Panc1 (cell line): ENCODE measurements around the gene OR2T34. TPM values are rescaled to one million over a fixed set of nuclear protein-coding genes. Genes with fewer than 3 reads are reported as not detected.
"Not testable (repeated sequence)": the region's sequence is repeated elsewhere in the genome, so short reads cannot be mapped to it uniquely, and the experiment has no call there.

Source experiments
- ATAC-seq: fragments of 200-7000 bp; cut with Tn5 transposase; 2 replicates; pipeline ENCODE4 v1.9.1; 2020; ENCODE audit warnings: mild to moderate bottlenecking, moderate library complexity
- Bru-seq: library from RNA; stranded (reverse); fragments of 400-500 nt; gene quantifications from one replicate; lab custom pipeline; 2021; lab: Mats Ljungman, UMichigan
- BruChase-seq, 2 experiments: library from RNA; stranded (reverse); fragments of 400-500 nt; gene quantifications; one replicate each; lab custom pipeline; 2021; lab: Mats Ljungman, UMichigan
- BruUV-seq: library from RNA; stranded (reverse); fragments of 400-500 nt; replicated peaks from 2 replicates; lab custom pipeline; 2021; lab: Mats Ljungman, UMichigan
- CTCF ChIA-PET: fragments of 300-600 bp; sonication (Branson Sonifier 250); formaldehyde crosslinking; loops from one replicate; lab custom pipeline; 2022; ENCODE audit warnings: antibody characterized with exemption; lab: Charles Lee
- POLR2A ChIA-PET: fragments of 300-600 bp; sonication (Branson Sonifier 250); formaldehyde crosslinking; loops from one replicate; lab custom pipeline; 2022; ENCODE audit warnings: antibody characterized with exemption; lab: Charles Lee
- DNase-seq: peaks from one replicate; pipeline ENCODE4 v3.0.0-alpha.2; 2010; ENCODE audit warnings: low read depth, low spot score
- H3K27ac ChIP-seq: 2 replicates; pipeline ENCODE4 v1.5.1; 2011; ENCODE audit warnings: mild to moderate bottlenecking, low read length, inconsistent platforms
- H3K27me3 ChIP-seq: fragments of 200-500 bp; sonication (Bioruptor generic); 2 replicates; pipeline ENCODE4 v1.6.0; 2014; ENCODE audit warnings: low read length, inconsistent platforms; ENCODE audit not compliant: control insufficient read depth, insufficient read depth
- H3K36me3 ChIP-seq: fragments of 200-500 bp; sonication (Bioruptor generic); 2 replicates; pipeline ENCODE4 v1.5.1; 2014; ENCODE audit warnings: inconsistent platforms, mild to moderate bottlenecking, low read length, moderate library complexity; ENCODE audit not compliant: control insufficient read depth, insufficient read depth
- H3K4me1 ChIP-seq: 2 replicates; pipeline ENCODE4 v1.5.1; 2011; ENCODE audit warnings: inconsistent platforms, mild to moderate bottlenecking, low read length, moderate library complexity; ENCODE audit not compliant: control insufficient read depth, insufficient read depth
- H3K4me3 ChIP-seq, 2 experiments: 2 replicates each; pipeline ENCODE4 v1.5.1; 2011 to 2012; ENCODE audit warnings: low read depth in 2 of 2, low read length in 2 of 2, mild to moderate bottlenecking in 2 of 2, inconsistent platforms in 1 of 2, moderate library complexity in 1 of 2
- H3K9me3 ChIP-seq: fragments of 200-500 bp; sonication (Bioruptor generic); 2 replicates; pipeline ENCODE4 v1.5.1; 2014; ENCODE audit warnings: low read depth, mild to moderate bottlenecking, inconsistent platforms, low read length, moderate library complexity; ENCODE audit not compliant: control insufficient read depth, insufficient read depth
- POLR2AphosphoS5 ChIP-seq: IDR thresholded peaks from 2 replicates; pipeline ENCODE4 v1.6.1; 2012; ENCODE audit warnings: mild to moderate bottlenecking, low read depth, low read length, moderate library complexity
- SIN3A ChIP-seq: IDR thresholded peaks from 2 replicates; pipeline ENCODE4 v1.6.1; 2012; ENCODE audit warnings: low read depth, mild to moderate bottlenecking, low read length, moderate library complexity, borderline replicate concordance; ENCODE audit not compliant: insufficient read depth
- TCF7L2 ChIP-seq: IDR thresholded peaks from 2 replicates; pipeline ENCODE4 v1.6.1; 2011; ENCODE audit warnings: mild to moderate bottlenecking, low read depth, low read length, inconsistent platforms
- in situ Hi-C: cut with HindIII; loops from 2 replicates; pipeline ENCODE4 v1.10.0; 2016; ENCODE audit warnings: low sequenced_read_pairs, low pct_unique_long_range_greater_than_20kb
- intact Hi-C: fragments of 100-400 bp; cut with micrococcal nuclease; formaldehyde crosslinking; loops from one replicate; pipeline ENCODE4 v1.10.0; 2022; ENCODE audit not compliant: unreplicated experiment
- long read RNA-seq: library from polyadenylated mRNA; unstranded; transcript quantifications from one replicate; pipeline ENCODE4 v2.0.0, GENCODE V29; 2021; ENCODE audit not compliant: unreplicated experiment
- polyA plus RNA-seq: library from polyadenylated mRNA; unstranded; fragments of >200 nt; gene quantifications from one replicate; pipeline ENCODE4 v1.2.1, GENCODE V29; 2012; ENCODE audit warnings: missing spikeins; ENCODE audit not compliant: insufficient read length
- total RNA-seq: library from RNA; stranded (reverse); gene quantifications from one replicate; pipeline ENCODE4 v1.2.1, GENCODE V29; 2021; ENCODE audit not compliant: unreplicated experiment
- TF ChIP-seq, protein P1 (sequence below): fragments of 450-650 bp; IDR thresholded peaks from 2 replicates; pipeline ENCODE4 v1.5.1; 2017; ENCODE audit warnings: mild to moderate bottlenecking
- TF ChIP-seq, protein P2 (sequence below), 2 experiments: IDR thresholded peaks; 2 replicates each; pipeline ENCODE4 v1.6.1; 2011 to 2012; ENCODE audit warnings: low read depth in 2 of 2, control low read depth in 1 of 2, low read length in 1 of 2, mild to moderate bottlenecking in 1 of 2, moderate library complexity in 1 of 2; ENCODE audit not compliant: insufficient read depth in 1 of 2

The OR2T34 gene, protein sequence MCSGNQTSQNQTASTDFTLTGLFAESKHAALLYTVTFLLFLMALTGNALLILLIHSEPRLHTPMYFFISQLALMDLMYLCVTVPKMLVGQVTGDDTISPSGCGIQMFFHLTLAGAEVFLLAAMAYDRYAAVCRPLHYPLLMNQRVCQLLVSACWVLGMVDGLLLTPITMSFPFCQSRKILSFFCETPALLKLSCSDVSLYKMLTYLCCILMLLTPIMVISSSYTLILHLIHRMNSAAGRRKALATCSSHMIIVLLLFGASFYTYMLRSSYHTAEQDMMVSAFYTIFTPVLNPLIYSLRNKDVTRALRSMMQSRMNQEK
- total RNA-seq (not detected), Bru-seq, nascent RNA (not detected), BruChase-seq, experiment 1, labeled RNA remaining after a 2-hour chase (not detected), BruChase-seq, experiment 2, labeled RNA remaining after a 6-hour chase (not detected)
- polyA plus RNA-seq, result not detected
- long read RNA-seq, result 0 reads

DNA sequence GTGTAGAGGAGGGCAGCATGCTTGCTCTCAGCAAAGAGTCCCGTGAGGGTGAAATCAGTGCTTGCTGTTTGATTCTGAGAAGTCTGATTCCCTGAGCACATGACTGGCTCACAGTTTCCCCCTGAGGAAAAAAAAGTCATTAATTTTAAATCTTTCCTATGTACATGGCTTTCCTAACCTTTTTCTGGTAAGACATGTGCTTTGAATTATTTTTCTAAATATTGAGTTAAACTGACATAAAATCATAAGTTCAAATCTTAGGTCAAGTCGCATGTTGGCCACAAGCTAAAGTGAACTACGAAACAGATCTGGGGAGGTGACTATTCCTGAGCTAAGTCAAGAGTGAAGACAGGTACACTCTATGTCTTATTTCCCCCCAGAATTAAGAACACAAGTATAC is at the start of gene OR2T34:
TSS of gene OR2T34 (minus strand) at position 101 of the 400 bp plus-strand sequence. CDS start at position 101, 0 bp downstream.
- CTCF ChIA-PET, result not testable (repeated sequence)

DNA sequence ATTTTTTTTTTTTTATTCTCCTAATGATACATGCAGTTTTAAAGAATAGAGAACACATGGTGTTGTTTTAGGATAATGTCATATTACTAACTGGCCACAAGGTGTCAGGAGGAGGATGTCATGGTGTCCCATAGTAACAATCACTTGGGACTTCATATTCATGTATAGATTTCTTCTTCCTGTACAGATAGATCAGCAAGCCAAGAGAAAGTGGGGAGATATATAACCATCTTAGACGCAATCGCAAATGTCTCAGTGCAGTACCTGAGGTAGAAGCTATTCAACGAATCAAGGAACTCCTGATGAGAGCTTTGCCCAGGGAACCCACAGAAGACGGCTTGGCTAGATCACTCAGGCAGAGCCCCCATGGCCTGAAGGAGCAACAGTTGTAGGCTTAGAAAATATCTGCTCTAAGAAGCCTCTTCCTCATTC is 48.0 kb upstream of the OR2T34 start:
- Histone ChIP-seq H3K27me3 (no peaks in the 10 kb centered on the region), H3K36me3 (no peaks in the 10 kb centered on the region), H3K9me3 (no peaks in the 10 kb centered on the region), H3K4me3 (no peak overlapping the region), H3K4me1 (no peaks in the 10 kb centered on the region), H3K27ac (no peak overlapping the region)
- intact Hi-C loops, result loop anchor here (1.0 to 10.0 kb wide), 3 partner anchors 65 to 938 kb away; no protein-coding TSS in a partner anchor
- DNase-seq (peak; percentile 10), ATAC-seq (peak; percentile 83)
- BruUV-seq, result no TSS peak
- in situ Hi-C loops, result no loop called here
- TF ChIP-seq, protein P1, sequence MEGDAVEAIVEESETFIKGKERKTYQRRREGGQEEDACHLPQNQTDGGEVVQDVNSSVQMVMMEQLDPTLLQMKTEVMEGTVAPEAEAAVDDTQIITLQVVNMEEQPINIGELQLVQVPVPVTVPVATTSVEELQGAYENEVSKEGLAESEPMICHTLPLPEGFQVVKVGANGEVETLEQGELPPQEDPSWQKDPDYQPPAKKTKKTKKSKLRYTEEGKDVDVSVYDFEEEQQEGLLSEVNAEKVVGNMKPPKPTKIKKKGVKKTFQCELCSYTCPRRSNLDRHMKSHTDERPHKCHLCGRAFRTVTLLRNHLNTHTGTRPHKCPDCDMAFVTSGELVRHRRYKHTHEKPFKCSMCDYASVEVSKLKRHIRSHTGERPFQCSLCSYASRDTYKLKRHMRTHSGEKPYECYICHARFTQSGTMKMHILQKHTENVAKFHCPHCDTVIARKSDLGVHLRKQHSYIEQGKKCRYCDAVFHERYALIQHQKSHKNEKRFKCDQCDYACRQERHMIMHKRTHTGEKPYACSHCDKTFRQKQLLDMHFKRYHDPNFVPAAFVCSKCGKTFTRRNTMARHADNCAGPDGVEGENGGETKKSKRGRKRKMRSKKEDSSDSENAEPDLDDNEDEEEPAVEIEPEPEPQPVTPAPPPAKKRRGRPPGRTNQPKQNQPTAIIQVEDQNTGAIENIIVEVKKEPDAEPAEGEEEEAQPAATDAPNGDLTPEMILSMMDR, result peak; percentile 67
- TF ChIP-seq, protein P2, sequence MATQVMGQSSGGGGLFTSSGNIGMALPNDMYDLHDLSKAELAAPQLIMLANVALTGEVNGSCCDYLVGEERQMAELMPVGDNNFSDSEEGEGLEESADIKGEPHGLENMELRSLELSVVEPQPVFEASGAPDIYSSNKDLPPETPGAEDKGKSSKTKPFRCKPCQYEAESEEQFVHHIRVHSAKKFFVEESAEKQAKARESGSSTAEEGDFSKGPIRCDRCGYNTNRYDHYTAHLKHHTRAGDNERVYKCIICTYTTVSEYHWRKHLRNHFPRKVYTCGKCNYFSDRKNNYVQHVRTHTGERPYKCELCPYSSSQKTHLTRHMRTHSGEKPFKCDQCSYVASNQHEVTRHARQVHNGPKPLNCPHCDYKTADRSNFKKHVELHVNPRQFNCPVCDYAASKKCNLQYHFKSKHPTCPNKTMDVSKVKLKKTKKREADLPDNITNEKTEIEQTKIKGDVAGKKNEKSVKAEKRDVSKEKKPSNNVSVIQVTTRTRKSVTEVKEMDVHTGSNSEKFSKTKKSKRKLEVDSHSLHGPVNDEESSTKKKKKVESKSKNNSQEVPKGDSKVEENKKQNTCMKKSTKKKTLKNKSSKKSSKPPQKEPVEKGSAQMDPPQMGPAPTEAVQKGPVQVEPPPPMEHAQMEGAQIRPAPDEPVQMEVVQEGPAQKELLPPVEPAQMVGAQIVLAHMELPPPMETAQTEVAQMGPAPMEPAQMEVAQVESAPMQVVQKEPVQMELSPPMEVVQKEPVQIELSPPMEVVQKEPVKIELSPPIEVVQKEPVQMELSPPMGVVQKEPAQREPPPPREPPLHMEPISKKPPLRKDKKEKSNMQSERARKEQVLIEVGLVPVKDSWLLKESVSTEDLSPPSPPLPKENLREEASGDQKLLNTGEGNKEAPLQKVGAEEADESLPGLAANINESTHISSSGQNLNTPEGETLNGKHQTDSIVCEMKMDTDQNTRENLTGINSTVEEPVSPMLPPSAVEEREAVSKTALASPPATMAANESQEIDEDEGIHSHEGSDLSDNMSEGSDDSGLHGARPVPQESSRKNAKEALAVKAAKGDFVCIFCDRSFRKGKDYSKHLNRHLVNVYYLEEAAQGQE (IDR thresholded peaks at IDR 0.05; ENCODE audit: insufficient read depth in 1 of 2, low read depth in 2 of 2, low read length in 1 of 2), result no peak
- CTCF ChIA-PET, result no interaction called here
- POLR2A ChIA-PET, result no interaction called here

More for the DNA sequence above, at the start of gene OR2T34:
- H3K27ac ChIP-seq, ATAC-seq, H3K36me3 ChIP-seq, intact Hi-C loops, DNase-seq, H3K4me3 ChIP-seq, POLR2A ChIA-PET, in situ Hi-C loops, H3K4me1 ChIP-seq, BruUV-seq, H3K27me3 ChIP-seq, H3K9me3 ChIP-seq: not testable (repeated sequence)

DNA sequence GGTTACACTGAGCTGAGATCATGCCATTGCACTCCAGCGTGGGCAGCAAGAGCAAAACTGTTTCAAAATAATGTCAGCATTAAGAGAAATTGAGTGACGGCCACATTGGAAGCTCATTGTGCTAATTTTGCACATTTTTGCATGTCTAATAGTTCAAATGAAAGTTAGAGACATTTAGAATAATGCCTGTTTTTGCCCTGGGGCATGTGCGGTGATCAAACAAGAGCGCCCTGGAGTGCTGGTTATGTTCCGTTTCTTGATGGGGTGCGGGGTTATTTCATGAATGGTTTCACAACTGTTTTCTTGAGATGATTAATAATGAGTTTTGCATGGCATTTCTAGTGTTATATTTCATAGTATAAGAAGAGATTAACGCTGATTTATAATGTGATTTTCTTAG is 47.2 kb upstream of the OR2T34 start:
- Histone ChIP-seq H3K4me1 (no peaks in the 10 kb centered on the region), H3K27me3 (no peaks in the 10 kb centered on the region), H3K27ac (no peak overlapping the region), H3K4me3 (no peak overlapping the region), H3K9me3 (no peaks in the 10 kb centered on the region), H3K36me3 (no peaks in the 10 kb centered on the region)
- TF ChIP-seq, protein P2 (IDR thresholded peaks at IDR 0.05; ENCODE audit: insufficient read depth in 1 of 2, low read depth in 2 of 2, low read length in 1 of 2), result no peak
- TF ChIP-seq, protein P1, result no peak
- no peak for TF ChIP-seq SIN3A
- TF ChIP-seq TCF7L2, result no peak
- no peak for TF ChIP-seq POLR2AphosphoS5
- in situ Hi-C loops, result no loop called here
- POLR2A ChIA-PET, result no interaction called here
- intact Hi-C loops, result loop anchor here (1.0 to 10.0 kb wide), 3 partner anchors 66 to 937 kb away; no protein-coding TSS in a partner anchor
- CTCF ChIA-PET, result no interaction called here
- BruUV-seq, result no TSS peak
- ATAC-seq (no peak), DNase-seq (no peak)
